Pancreas (tissue), 10 donors: ENCODE data around the gene GLCCI1. TPM values are rescaled to one million over a fixed set of nuclear protein-coding genes. Genes with fewer than 3 reads are reported as not detected.
"Not testable (repeated sequence)": the region's sequence is repeated elsewhere in the genome, so short reads cannot be mapped to it uniquely, and the experiment has no call there.

ENCODE experiments used
- ATAC-seq, 4 donors: fragments of 200-7000 bp; cut with Tn5 transposase; one replicate each; pipeline versions ENCODE4 v1.8.0 to v1.9.1; 2020; ENCODE audit warnings: mild to moderate bottlenecking in 4 of 4, moderate library complexity in 4 of 4
- DNase-seq, 6 donors: peaks; one replicate each; pipeline ENCODE4 v3.0.0-alpha.2; 2020
- FAIRE-seq: peaks from 2 replicates; lab custom pipeline; 2012; peaks lifted over from hg19 to GRCh38; lab: Jason Lieb, UNC
- H3K27ac ChIP-seq, 4 donors: fragments of 200-600 bp; sonication (generic); 1 replicate in 3 of 4; 2 replicates in 1 of 4; pipeline versions ENCODE4 v1.5.0 to v1.8.0; 2020
- H3K27me3 ChIP-seq, 4 donors: fragments of 200-600 bp; one replicate each; pipeline ENCODE4 v1.8.0; 2021
- H3K36me3 ChIP-seq, 3 donors: fragments of 200-600 bp; sonication (generic) in 1 of 3; one replicate each; pipeline versions ENCODE4 v1.5.0 to v1.8.0; 2020 to 2021
- H3K4me1 ChIP-seq, 3 donors: fragments of 200-600 bp; one replicate each; pipeline ENCODE4 v1.8.0; 2021
- H3K4me3 ChIP-seq, 4 donors: fragments of 200-600 bp; sonication (generic) in 2 of 4; one replicate each; pipeline versions ENCODE4 v1.5.0 to v1.8.0; 2020 to 2021
- H3K9me3 ChIP-seq, 4 donors: fragments of 200-600 bp; one replicate each; pipeline ENCODE4 v1.8.0; 2021
- CTCF ChIP-seq, 4 donors: fragments of 200-600 bp; sonication (generic) in 3 of 4; IDR thresholded peaks; one replicate each; pipeline versions ENCODE4 v1.5.0 to v1.8.0; 2021; ENCODE audit warnings: antibody characterized with exemption in 4 of 4
- WGBS, 2 donors: extraction: QIAGEN DNeasy Blood & Tissue Kit; methylation state at CpG; one replicate each; pipeline ENCODE4 v1.1.7; 2013; 5-methylcytosine and 5-hydroxymethylcytosine counted together
- intact Hi-C, 3 donors: fragments of 100-400 bp; cut with DNase I; formaldehyde crosslinking; loops; one replicate each; pipeline versions ENCODE4 v1.11.1 to v1.14.2; 2022
- polyA plus RNA-seq, 2 donors: library from polyadenylated mRNA; stranded (reverse); fragments of 200-250 nt; gene quantifications; one replicate each; pipeline ENCODE4 v1.2.3, GENCODE V29; 2013
- total RNA-seq, 6 donors: library from RNA; stranded (reverse); fragmentation: NEBNext Ultra II Directional in 4 of 6; extraction: Animal tissue kit (Norgen Biotek cat#: 25700) in 4 of 6; gene quantifications; one replicate each; pipeline versions ENCODE4 v1.2.1 to v1.2.4, GENCODE V29; 2021 to 2023
- donor health status: healthy with polysubstance abuse.
- donor health status: DM: no; HTN: no; CAD: no; lungs with moderate emphysema.
- donor health status: DM: no; HTN: no; CAD: no.
- donor health status: control.
- donor health status: control.
- donor health status: Bipolar disorder and iron deficiency.
- donor health status: DM: yes; HTN: yes; CAD: no.
- donor health status: DM: no; HTN: no; CAD: no.
- donor health status: DM: no; HTN: no; CAD: no.
- donor health status: DM: yes; HTN: yes; CAD: no.

GLCCI1 gene
- total and polyA plus RNA-seq, 8 donors: 2.0 to 7.4 (median 2.6) TPM

DNA sequence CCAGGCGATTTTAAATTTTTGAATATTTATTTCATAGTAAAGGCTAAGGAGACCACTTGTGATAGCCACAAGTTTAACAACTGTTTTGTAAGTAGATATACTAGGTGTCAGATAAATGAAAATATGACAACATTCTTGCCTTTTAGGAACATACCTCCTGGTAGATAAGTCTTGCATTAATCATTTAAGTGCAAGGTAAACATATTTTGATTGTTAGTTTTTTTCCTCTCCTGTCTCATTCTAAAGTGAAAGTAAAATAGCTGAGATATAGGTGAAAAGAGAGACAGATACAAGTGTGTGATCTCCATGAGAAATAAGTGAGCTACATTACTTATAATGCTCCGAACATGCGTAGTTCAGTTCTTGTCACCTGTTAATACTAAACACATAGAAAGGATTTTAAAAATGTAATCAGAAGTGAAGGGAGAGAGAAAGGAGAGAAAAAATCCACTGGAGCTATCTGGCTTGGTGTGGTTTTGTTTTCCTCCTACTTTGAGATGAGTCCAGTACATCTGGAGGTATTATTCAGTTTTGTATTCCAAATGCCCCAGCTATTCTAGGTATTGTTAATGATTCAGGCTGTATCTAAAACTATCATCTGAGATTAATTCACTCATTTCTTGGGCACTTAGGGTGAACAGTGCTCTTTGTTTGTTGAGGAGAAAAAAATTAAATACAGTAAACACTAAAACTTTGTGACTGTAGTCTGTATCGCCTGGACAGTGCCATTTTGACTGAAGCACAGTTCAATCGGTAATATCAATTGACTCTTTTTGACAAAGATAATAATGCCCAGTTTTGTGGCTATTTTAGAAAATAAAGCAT, 21.2 kb downstream of the GLCCI1 start:
- peak overlapping the region in 1 of 4 donors; percentile 3 for H3K27ac ChIP-seq
- no peaks in the 10 kb centered on the region for H3K9me3 ChIP-seq
- DNase-seq: no peak
- H3K36me3 ChIP-seq: no peaks in the 10 kb centered on the region
- peaks cover 0 to 10% (median 6%) of the 10 kb centered on the region in 3 donors for H3K4me1 ChIP-seq
- no peaks in the 10 kb centered on the region for H3K27me3 ChIP-seq
- peak overlapping the region in 1 of 4 donors; percentile 0 for H3K4me3 ChIP-seq
- WGBS, 2 donors: 70 to 76% methylated on average over 5 of the region's 5 CpGs
- peak in 1 of 4 donors; percentile 32 for ATAC-seq
- no peak for FAIRE-seq
- intact Hi-C loops: no loop called here
- no peak for TF ChIP-seq CTCF (IDR thresholded peaks at IDR 0.05)

- DNase-seq (no peak), ATAC-seq (no peak), FAIRE-seq (no peak)
- Histone ChIP-seq H3K9me3 (no peaks in the 10 kb centered on the region), H3K4me3 (no peak overlapping the region), H3K27ac (no peak overlapping the region), H3K4me1 (peaks cover 0 to 10% (median 6%) of the 10 kb centered on the region in 3 donors), H3K36me3 (no peaks in the 10 kb centered on the region), H3K27me3 (no peaks in the 10 kb centered on the region)
- WGBS, 2 donors: 82 to 93% methylated on average over 2 of the region's 2 CpGs
- intact Hi-C loops: no loop called here
- no peak for TF ChIP-seq CTCF (IDR thresholded peaks at IDR 0.05)
Observed at GRCh38 chr7:7990441-7990761, 21.8 kb downstream of the GLCCI1 start.

DNA sequence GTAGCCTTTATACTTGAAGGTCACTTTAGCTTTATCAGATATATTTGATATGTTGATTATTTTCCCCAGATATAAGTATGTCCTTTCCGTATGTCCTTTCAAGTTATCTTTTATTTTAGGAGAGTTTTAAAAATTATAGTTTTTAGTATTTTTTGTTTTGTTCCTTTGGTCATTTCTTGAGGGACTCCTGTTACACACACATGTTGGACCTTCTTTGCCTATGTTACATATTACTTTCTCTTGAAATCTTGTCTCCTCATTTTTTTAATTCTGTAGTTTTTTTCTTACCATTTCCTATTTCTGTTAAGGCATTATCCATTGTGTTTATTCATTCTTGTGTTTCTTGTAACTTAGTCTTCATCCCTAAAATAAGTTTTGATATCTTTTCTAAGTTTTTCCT, 23.9 kb downstream of the GLCCI1 start:
- no peak for TF ChIP-seq CTCF (IDR thresholded peaks at IDR 0.05)
- intact Hi-C loops: no loop called here
- Histone ChIP-seq H3K27me3 (no peaks in the 10 kb centered on the region), H3K9me3 (no peaks in the 10 kb centered on the region), H3K4me3 (no peak overlapping the region), H3K4me1 (peaks cover 12 to 18% (median 13%) of the 10 kb centered on the region in 3 donors), H3K27ac (no peak overlapping the region), H3K36me3 (no peaks in the 10 kb centered on the region)
- 95 to 99% methylated on average over 1 of the region's 1 CpG for WGBS, 2 donors
- ATAC-seq: no peak
- no peak for DNase-seq
- no peak for FAIRE-seq

- H3K27me3 ChIP-seq, FAIRE-seq, H3K27ac ChIP-seq, H3K4me3 ChIP-seq, intact Hi-C loops, ATAC-seq, DNase-seq, H3K9me3 ChIP-seq, H3K36me3 ChIP-seq: not testable (repeated sequence)
- peaks cover 7 to 12% (median 7%) of the 10 kb centered on the region in 3 donors for H3K4me1 ChIP-seq
- WGBS, 2 donors: 97 to 98% methylated on average over 6 of the region's 6 CpGs
Observed at GRCh38 chr7:7995348-7995747, 26.8 kb downstream of the GLCCI1 start.

- FAIRE-seq: no peak
Observed at GRCh38 chr7:7996568-7996967, 28.0 kb downstream of the GLCCI1 start.

More at GRCh38 chr7:7996568-7996967, 28.0 kb downstream of the GLCCI1 start:
- Histone ChIP-seq H3K4me1 (peaks cover 7 to 12% (median 7%) of the 10 kb centered on the region in 3 donors), H3K9me3 (no peaks in the 10 kb centered on the region), H3K36me3 (no peaks in the 10 kb centered on the region), H3K27me3 (no peaks in the 10 kb centered on the region), H3K27ac (peak overlapping the region in 2 of 4 donors; percentile 10 to 17), H3K4me3 (no peak overlapping the region)
- no peak for DNase-seq
- ATAC-seq: peak in 3 of 4 donors; percentile 48 to 68 (median 63)
- intact Hi-C loops: no loop called here
- no peak for TF ChIP-seq CTCF (IDR thresholded peaks at IDR 0.05)
